UCSD-AML1 (cell line): ENCODE results near the gene KLHL6.

Experiments
- DNase-seq: peaks from one replicate; lab custom pipeline; 2025; ENCODE audit not compliant: unreplicated experiment; lab: John Stamatoyannopoulos, UW

Gene KLHL6

DNA sequence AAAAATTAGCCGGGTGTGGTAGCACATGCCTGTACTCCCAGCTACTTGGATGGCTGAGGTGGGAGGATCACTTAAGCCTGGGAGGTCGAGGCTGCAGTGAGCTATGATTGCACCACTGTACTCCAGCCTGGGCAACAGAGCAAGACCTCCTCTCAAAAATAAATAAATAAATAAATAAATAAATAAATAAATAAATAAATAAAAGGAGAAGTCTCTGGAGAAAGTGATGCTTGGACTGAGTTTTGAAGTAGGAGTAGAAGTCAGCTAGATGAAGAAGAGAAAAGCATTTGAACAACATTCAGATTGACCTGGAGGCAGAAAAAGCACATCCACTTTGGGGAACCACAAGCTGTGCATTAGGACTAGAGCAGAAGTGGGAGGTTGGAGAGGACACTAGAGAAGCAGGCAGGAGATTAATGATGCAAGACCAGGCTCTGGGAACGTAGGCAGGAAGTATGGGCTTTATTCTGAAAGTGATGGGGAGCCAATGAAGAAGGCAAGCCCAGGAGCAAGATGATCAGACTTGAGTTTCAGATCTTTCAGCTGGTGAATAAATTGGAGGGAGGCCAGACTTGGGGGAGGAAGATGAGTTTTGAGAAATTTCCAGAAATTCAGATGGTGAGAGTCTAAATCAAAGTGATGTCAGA is 48.7 kb downstream of the KLHL6 start:
- no peak for DNase-seq

DNA sequence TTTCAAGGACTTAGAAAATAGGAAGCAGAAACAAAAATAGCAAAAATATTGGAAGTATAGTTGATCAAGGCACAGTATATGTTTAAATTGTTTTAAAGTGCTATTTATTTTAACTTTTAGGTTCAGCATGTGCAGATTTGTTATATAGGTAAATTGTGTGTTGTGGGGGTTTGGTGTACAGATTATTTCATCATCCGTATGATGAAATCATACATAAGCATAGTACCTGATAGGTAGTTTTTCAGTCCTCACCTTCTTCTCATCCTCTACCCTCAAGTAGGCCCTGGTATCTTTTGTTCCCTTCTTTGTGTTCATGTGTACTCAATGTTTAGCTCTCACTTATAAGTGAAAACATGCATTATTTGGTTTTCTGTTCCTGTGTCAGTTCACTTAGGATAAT is 50.9 kb downstream of the KLHL6 start:
- DNase-seq: no peak

DNA sequence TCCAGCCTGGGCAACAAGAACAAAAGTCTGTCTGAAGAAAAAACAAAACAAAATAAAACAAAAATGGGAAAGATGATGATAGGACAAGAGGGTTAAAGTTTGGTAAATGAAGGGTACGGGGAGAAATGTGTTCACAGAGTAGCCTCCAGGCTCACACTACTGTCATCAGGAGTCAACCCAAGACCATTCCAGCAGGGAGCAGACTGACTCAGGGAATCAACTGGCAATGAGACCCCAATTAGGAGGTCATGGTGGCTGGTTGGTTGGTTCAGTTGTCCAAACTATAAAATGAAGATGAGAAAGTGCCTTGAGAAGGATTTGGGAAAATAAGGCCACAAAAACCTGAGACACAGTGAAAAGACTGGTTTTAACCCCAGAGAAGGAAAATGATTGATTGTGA is 51.8 kb downstream of the KLHL6 start:
- no peak for DNase-seq

DNA sequence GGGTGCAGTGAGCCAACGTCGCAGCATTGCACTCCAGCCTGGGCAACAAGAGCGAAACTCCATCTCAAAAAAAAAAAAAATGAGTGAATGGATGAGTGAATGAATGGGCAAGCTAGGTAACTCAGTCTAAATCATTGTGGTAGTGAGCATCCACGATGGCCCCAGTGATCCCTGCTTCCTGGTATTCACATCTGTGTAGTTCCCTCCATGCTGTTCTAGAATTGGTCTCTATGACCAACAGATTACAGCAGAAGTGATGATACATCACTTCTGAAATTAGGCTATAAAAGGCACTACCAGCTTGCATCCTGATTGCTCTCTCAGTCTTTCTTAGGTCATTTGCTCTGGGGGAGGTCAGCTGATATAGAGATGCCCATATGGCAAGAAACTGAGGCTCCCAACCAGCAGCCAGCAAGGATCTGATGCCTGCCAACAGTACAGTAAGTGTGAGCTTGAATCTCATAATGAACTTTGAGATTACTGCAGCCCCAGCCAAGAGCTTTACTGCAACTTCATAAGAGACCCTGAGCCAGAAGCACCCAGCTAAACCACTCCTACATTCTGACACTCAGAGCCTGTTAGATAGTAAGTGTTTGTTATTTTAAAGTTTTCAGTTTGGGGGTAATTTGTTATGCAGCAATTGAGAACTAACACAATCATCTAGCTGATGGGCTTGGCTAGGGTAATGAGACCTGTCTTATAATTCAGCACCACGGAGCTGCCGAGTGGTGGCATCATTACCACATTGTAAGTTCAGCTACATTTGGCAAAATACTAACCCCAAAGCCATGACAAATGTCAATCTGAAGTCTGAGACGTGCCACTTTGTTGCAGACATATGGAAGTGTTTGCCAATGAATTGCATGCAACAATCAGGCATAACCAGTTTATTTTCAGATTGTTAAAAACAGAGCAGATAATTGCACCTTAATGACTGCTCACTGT is 53.0 kb downstream of the KLHL6 start:
- DNase-seq: no peak

DNA sequence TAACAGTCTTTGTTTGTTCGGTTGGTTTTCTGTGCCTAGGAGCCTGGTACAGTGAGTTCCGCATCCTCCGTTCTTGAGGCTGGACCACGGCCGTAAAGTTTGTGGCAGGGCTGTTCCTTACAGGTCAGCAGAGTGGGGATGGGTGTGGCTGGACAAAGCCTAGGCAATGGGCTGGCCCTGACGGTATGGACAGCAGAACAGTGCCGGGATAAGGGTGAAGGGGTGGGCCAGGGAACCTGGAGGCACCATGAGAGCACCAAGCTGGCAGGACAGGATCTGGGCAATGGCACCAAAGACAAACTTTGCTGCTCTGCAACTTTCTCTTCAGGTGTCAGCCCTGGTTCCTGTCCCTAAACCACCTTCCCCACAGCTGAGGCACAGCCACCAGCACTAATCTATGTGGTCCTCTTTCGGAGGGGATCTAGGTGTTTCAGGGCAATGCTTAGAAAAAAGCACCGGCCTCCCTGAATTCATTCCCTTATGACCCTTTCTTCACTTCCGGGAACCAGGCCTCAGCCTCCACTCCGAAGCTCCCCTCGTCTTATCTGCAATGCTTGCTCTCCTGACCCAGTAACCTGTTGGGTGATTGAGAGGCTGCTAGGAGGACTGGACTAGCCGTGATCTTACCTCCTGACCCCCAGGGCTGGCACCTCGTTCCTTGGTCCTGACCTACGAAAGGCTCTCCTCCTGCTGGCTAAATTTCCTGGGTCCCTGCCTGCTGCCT is 54.4 kb downstream of the KLHL6 start:
- no peak for DNase-seq

DNA sequence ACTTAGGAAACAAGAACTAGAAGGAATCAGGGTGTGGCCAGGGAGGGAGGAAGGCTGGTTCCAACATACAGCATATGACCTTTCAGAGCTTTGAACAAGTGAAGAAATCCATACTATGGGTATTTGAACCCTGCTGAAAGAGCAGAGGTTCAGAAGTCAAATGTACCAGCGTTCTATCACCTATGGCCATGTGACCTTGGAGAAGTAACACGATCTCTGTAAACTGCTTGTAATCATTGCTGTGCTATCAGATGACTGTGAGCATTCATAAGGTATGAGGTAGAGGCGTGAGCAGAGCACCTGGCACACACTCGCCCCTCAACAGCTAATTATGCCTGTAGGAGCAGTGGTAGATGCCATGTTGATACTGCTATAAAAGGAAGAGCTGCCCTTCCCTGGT is 55.2 kb downstream of the KLHL6 start:
- no peak for DNase-seq

DNA sequence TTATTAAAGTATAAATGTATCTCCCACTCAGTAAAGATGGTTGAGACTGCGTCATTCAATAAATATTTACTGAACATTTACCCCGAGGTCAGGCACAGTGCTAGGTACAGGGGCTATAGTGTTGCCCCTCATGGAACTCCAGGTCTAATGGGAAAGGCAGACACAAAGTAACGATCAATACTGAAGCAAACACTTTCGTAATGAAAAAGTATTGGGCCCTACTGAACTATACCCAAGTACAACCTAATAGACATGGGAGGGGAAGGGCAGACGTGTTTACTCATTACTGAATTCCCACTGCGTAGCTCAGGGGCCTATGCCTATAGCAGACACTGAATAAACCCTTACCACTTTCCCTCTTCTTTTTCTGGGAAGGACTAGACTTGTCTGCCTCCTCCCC is 56.9 kb downstream of the KLHL6 start:
- DNase-seq: no peak

DNA sequence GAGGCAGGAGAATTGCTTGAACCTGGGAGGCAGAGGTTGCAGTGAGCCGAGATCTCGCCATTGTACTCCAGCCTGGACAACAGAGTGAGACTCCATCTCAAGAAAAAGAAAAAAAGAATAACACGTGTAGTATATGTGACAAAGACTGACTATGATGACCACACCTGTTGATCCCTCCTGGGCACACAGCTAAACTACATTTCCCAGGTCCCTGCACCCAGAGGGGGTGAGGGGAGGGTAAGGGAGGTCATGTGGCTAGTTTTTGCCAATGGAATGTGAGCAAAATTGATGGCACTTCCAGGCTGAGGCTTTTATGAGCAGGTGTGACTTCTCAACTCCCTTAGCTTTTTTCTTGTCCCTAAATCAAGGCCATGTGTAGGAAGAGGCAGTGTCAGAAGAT is 58.2 kb downstream of the KLHL6 start:
- no peak for DNase-seq

DNA sequence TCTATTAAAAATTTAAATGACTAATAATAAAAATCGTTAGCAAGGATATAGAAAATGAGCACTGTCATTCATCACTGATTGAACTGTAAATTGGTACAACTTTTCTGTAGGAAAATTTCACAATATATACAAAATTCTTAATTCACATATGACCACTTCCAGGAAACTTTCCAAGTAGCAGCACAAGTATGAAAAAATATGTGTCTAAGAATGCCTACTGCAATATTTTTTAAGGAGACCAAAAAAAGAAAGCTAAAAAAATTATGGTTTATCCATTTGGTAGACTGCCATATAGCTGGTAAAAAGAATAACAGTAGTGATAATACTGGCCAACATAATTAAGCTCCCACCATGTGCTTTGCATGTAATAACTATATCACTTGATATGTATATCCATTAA is 59.2 kb downstream of the KLHL6 start:
- DNase-seq: no peak

DNA sequence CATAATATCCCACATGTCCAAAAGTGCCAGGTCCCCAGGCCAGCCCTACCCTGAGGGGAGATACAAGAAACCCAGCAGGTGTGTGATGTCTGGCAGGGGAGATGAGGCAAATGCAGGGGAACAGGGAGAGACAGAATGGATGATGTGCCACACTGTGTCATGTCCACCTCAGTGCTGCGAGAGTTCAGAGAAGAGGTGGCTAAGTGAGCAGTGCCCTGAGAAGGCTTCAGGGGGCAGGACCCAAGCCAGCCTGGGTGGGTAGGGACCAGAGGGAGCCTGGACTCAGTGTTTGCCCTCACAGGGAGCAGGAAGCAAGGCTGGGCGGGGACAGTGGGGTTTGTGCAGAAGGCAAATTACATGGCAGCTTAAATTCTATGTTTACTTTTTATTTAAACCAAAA is 61.2 kb downstream of the KLHL6 start:
- no peak for DNase-seq

DNA sequence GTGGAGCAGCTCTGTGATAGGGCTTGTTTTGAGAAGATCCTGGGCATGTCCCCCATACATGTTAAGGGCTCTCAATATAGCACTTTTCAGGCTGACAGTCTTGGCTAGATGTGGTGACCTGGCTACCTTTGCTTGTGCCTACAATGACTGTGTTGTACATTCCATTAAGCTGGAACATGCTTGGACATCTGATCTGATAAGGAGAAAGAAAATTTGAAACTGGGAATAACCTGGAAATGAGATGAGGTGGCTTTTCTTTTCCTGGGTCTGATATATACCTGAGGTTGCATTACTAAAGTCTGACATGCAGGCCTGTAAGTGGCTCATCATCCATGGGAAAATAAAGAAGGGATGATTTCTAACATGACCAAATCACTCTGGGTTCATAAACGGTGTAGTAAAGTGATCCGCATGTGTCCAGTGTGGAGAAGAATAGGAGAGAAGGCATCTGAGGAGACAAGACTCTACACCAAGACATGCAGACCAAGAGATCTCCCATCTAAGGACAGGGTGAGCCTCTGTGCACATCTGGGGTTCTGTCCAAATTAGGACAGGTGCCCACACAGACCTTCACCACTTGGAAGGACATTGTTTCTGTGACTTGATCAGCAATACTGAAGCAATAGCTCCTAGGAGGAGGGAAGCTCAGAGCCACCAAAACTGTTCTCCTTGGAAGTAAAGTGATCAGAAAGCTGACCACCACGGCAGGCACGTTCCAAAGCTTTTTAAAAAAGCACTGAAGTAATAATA is 62.0 kb downstream of the KLHL6 start:
- no peak for DNase-seq

DNA sequence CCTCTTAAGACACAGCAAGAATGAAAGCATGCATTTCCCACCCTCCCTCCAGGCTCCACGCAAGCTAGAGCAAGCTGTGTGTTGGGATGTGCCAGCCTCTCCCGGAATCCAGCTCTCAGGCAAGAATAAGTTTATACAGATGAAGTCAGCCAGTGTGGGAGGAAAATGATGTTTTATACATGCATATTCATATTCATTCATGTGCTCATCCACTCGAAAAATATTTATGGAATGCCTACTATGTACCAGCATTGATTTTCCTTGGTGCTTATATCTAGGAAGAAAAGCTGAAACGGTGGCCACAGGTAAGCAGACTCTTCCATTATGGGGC is 62.7 kb downstream of the KLHL6 start:
- no peak for DNase-seq

DNA sequence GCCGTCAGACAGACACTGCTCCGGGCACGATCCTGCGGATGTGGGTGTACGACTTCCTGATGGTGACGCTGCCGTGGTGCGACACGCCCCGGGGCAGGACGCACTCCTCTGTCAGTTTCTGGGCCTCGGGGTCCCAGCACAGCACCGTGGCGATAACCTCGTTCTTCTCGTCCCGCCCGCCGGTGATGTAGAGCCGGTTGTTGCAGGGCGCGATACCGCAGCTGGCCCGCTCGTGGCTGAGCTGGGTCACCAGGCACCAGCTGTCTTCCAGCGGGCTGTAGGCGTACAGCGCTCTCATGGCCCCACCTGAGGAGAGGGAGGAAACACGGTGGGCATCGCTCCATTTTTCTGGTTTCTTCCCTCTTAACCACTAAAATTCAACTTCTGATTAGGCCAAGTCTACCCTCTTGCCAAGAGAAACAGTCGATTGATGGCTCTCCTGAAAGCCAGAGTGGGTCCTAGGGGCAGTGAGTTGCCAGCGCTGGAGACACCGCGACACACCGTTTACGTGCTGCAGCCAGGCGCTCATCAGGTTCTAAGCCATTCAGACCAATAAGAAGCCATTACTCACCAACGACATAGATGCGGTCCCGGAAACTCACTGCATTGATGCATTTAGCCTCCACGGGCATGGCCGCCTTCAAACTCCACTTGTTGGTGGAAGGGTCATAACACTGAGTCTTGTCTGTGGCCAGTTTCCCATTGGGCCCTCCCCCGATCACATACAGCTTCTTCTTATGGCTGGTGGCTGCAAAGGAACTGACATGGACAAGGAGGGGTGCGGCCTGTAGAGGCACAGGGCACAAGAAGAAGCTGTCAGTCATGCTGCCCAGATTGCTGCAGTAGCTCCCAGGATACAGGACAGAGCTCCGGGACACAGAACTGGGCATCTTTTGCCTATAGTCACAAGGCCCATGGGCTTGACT is 63.3 kb downstream of the KLHL6 start:
- DNase-seq: no peak

DNA sequence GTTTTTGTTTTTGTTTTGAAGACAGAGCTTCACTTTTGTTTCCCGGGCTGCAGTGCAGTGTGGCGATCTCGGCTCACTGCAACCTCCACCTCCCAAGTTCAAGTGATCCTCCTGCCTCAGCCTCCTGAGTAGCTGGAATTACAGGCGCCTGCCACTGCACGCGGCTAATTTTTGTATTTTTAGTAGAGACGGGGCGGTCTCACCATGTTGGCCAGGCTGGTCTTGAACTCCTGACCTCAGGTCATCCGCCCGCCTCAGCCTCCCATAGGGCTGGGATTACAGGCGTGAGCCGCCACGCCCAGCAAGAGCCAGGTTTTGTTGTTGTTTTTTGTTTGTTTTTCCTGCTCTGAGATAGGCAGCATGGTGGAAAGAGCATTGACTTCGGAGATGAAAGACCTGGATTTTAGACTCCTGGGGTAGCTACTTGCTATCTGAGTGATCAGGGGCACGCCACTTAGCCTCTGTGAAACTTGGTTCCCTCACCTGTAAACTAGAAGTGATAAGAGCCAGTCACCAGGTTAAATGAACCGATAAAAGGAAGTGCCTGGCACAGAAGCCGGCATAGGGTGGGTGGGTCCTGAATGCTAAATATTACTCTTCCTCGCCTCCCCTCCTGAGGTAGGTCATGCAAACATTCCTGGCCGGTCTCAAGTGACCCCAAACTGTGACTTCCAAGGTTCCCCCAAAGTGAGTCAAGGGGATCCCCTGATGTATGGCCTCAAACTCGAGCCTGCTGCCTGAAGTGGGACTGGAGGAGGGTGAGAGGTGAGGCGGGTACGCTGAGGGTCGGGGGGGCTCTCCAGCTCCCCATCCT is 64.2 kb downstream of the KLHL6 start:
- DNase-seq: no peak

DNA sequence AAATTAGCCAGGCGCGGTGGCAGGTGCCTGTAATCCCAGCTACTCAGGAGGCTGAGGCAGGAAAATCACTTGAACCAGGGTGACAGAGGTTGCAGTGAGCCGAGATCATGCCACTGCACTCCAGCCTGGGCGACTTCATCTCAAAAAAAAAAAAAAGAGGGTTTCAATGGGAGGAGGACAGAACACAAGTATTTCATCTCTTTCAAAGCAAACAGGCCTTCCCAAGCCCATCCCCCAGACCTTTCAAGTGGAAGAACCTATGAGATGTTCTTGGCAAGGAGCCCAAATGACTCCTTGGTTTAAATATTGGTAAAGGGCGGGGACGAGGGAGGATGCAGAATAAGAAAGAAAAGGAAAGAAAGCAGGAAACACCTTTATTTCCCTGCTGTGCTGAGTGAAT is 64.9 kb downstream of the KLHL6 start:
- DNase-seq: no peak

DNA sequence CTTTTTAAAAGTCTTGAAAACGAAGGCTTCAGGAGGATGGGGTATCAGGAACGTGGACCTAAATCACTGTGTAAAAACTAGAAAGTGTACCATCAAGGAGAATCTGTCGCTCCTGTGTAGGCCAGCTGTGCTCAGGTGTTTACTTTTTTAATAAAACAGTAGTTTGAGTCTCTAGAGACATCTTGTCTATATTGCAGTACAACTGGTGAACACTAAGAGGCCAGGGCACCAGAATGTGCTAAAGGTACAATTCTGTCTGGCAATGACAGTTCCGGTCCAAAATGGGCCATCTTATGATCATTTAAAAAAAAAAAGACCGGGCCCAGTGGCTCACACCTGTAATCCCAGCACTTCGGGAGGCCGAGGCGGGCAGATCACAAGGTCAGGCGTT is 65.3 kb downstream of the KLHL6 start:
- no peak for DNase-seq

DNA sequence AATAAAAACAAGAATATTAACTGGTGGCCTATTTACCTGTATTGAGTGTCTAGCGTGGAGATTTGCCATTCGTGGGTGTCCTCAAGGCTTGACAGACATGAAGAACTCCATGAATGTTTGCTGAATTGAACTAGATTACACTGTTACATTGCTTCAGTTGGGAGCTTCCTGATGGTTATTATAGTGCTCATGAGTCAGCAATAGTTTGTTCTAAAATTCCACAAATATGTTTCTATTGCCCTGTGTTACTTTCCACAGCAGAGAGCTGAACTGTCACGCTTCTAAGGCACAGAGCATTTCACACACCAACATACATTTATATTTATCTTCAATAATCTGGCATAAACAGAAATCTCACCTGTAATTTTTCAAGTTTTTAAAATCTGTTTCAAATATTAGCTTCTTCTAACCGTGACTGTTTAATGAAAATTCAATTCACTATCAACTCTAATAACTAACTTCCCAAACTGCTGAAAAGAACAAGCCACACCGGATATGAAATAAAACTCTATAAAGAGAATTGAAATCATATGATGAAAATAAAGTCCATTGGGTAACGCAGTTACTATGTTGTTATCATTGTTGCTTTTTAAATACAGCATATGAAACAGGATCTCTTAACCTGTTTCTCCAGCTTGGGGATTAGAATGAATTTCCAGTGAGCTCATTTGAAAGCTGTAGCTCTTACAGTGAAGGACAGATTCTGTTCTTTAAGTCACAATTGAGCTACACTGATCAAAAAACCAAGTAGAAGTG is 65.9 kb downstream of the KLHL6 start:
- no peak for DNase-seq

DNA sequence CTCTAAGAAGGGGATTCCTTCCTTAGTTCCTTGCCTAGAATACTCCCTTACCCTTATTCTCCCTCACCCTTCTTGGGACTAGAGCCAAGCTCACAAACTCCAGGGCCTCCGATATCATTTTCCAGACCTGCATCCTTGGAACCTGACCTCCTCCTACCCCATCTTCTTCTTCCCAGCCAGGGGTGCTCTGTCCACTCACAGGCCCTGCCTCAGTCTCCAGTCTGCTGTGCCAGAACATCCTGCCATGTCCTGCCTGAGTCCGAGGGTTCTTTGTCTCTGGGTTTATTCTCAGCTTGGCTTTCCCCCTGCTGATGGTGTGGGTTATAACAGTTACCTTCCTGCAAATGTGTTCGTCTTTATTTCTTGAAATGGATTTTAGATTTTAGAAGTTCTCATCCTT is 67.2 kb downstream of the KLHL6 start:
- no peak for DNase-seq

DNA sequence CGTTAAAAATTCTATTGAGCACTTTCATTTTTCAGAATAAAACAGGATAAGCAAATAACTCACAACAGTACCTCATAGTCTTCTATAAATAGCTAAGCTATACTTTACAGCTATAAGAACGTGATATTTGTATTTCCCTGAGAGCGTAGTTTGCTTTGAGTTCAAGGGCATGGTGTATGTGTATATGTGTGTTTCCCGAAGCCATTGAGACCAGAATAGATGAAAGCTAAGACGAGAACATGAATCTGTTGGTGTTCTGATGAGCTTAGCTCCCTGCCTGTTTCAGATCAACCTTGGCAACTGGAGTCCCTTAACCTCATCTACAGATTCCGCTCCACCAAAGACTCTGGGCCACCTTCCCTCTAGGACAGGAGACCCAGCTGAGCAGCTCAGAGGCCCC is 67.6 kb downstream of the KLHL6 start:
- no peak for DNase-seq
